22Rv1 (cell line): Measurements from ENCODE around the gene ZNF557.

Experiments used
- CTCF ChIP-seq: fragments of 450-650 bp; IDR thresholded peaks from 2 replicates; pipeline ENCODE4 v1.5.1; 2017; ENCODE audit warnings: mild to moderate bottlenecking
- ZFX ChIP-seq: fragments of 450-650 bp; IDR thresholded peaks from 2 replicates; pipeline ENCODE4 v1.6.1; 2017; ENCODE audit warnings: antibody characterized with exemption, borderline replicate concordance

GRCh38 chr19:7109678-7110289, 40.3 kb downstream of the ZNF557 start:
- no peak for TF ChIP-seq ZFX
- TF ChIP-seq CTCF: no peak
